GM23248 (cell line): ENCODE data around the gene RCE1.

ENCODE experiments used
- EZH2 ChIP-seq: fragments of 200-600 bp; sonication (generic); IDR thresholded peaks from 2 replicates; pipeline ENCODE4 v1.6.1; 2018; ENCODE audit warnings: antibody characterized with exemption, mild to moderate bottlenecking; ENCODE audit not compliant: insufficient read depth, poor library complexity, severe bottlenecking
- EZH2phosphoT487 ChIP-seq: fragments of 200-600 bp; sonication (generic); IDR thresholded peaks from 2 replicates; pipeline ENCODE4 v1.6.1; 2018; ENCODE audit warnings: antibody characterized with exemption, moderate library complexity, mild to moderate bottlenecking, low read depth; ENCODE audit not compliant: insufficient read depth

DNA sequence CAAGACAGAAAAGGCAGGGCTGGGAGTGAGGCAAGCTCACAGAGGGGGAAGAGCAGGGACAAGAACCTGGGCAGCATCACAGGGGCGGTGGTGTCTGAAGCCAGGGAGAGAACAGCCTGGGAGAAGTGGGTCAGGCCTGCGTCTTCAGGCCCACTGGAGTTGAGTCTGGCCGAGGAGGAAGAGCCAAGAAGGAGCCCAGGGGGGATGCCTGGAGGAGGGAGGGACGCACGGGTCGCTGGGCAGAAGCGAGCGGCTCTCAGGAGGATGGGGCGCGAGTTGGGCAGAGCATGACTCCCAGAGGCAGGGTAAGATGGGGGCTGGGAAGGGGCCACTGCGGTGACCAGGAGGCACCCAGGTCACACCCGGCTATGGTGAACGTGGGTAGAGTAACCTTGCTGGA is 32.1 kb downstream of the RCE1 start:
- no peak for TF ChIP-seq EZH2phosphoT487
- TF ChIP-seq EZH2: no peak
